Measurements from ENCODE around the gene SLC22A4. TPM values are rescaled to one million over a fixed set of nuclear protein-coding genes. Genes with fewer than 3 reads are reported as not detected.
A peak's percentile ranks its signal among the peaks of the same experiment; 100 is the strongest.

Gene SLC22A4
- total RNA-seq, 2 donors from 2014 or later, result 1.3 to 8.3 TPM

DNA sequence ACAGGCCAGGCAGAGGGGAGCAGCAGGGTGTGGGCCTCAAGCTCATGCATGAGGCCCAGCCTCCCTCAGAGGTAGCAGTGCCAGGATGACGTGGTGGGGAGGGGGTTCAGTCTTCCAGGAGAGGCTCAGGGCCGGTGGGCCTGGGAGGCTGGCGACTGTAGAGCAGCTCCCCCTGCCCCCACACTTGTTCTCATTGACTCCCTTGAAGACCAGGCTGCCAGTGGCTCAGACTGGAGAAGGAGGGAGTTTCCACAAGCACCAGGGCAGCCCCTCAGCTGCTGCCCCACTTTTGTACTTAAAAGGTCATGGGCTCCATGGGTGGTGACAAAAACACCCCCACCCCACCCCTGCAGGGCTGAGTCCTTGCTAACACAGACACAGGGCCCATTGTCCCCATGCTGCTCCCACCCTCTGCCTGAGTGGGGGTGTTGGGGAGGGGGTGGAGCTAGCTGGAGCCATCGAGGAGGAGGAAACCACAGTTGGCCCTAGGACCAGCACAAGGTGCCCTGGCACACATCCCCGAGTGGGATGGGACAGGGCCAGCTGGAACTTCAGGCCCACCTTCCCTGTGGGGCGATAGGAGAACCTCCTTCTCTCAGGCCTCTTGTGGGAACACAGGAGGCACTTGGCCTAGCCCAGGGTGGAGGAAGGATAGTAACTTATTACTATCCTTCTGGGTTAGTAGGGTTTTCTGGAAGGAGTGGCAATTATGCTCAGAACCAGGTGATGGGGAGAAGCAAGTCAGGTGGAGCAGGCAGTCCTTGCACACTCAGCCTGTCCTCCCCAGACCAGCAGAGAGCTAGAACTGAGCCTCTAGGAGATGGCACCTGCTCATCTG lies 26.0 kb upstream of the SLC22A4 start:
- Histone ChIP-seq H3K4me3 (no peak overlapping the region), H3K27ac (no peak overlapping the region), H3K4me1 (peaks cover 20% of the 10 kb centered on the region), H3K27me3 (no peaks in the 10 kb centered on the region), H3K36me3 (no peaks in the 10 kb centered on the region), H3K9ac (ENCODE audit: low read depth in 2 of 2, low read length in 2 of 2) (no peak overlapping the region), H3K9me3 (no peaks in the 10 kb centered on the region)
- TF ChIP-seq, protein P1, sequence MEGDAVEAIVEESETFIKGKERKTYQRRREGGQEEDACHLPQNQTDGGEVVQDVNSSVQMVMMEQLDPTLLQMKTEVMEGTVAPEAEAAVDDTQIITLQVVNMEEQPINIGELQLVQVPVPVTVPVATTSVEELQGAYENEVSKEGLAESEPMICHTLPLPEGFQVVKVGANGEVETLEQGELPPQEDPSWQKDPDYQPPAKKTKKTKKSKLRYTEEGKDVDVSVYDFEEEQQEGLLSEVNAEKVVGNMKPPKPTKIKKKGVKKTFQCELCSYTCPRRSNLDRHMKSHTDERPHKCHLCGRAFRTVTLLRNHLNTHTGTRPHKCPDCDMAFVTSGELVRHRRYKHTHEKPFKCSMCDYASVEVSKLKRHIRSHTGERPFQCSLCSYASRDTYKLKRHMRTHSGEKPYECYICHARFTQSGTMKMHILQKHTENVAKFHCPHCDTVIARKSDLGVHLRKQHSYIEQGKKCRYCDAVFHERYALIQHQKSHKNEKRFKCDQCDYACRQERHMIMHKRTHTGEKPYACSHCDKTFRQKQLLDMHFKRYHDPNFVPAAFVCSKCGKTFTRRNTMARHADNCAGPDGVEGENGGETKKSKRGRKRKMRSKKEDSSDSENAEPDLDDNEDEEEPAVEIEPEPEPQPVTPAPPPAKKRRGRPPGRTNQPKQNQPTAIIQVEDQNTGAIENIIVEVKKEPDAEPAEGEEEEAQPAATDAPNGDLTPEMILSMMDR (IDR thresholded peaks at IDR 0.05), result no peak
- intact Hi-C loops (cut with DNase I), result no loop called here
- DNase-seq, result no peak

DNA sequence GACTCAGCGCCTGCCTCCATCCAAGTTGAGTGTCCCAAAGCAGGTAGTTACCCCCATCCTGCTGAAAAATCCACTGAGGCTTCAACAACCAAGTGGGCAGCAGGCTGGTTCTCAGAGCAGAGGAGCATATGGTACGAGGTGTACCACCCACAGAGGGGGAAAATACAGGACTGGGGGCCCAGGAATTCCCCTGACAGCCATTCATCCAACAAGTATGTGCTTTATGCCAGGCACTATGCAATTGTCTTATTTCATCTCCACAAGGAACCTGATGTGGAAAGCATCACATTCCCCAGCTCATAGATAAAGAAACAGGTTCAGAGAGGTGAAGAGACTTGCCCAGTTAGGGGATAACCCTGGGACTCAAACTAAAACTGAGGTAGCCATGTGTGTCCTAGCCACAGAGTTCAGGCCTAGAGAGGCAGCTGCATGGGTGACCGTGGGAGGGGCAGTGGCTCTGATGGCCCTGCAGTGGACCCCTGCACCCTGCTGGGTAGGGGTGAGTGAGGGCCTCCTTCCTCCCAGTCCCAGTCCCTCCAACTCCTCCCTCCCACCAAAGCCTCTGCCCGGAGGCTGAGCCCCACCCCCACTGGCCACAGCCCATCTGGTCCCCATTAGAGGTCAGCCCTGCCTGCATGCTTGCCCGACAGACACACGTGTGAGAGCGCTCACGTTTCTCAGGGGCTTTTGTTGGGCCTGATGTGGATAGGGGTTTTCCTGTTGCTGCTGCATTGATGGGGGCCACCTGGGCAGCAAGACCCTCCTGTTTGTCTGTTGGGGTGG lies 25.2 kb upstream of the SLC22A4 start:
- DNase-seq, result no peak
- no peak overlapping the region for H3K27ac ChIP-seq
- no peaks in the 10 kb centered on the region for H3K36me3 ChIP-seq

DNA sequence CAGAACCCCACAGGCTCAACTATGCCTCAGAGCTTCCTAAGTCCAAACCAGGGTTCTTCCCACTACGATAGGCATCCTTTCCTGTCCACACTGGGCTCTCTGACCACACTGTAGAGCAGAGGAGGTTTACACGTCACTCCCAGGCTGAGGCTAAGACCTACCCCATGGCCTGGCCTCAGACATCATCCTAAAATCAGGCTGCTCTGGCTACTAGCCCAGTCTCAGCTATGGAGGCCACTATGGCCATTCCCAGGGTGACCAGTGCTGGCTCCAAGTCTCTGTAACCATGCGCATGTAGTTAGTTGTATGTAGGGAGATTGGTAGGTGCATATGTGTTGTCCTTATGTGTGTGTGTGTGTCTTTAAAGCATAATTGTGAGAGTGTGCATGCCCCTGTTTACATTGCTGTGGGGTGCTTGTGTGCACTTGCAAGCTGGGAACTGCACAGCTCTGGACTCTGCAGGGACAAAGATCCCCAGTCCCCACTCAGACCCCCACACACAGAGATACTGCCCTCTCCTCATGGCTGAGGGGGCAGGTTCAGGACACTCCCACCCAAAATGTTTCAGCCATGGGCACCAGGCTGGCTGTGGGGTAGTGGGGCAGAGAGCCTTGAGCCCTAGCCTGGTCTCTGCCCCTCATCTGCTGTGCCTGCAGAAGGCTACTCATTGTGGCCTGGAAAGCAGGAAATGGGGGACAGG lies 24.4 kb upstream of the SLC22A4 start:
- Histone ChIP-seq H3K9ac (ENCODE audit: low read depth in 2 of 2, low read length in 2 of 2) (no peak overlapping the region), H3K27ac (no peak overlapping the region), H3K4me1 (peaks cover 19% of the 10 kb centered on the region), H3K36me3 (no peaks in the 10 kb centered on the region), H3K4me3 (no peak overlapping the region), H3K27me3 (no peaks in the 10 kb centered on the region), H3K9me3 (no peaks in the 10 kb centered on the region)
- TF ChIP-seq, protein P1 (IDR thresholded peaks at IDR 0.05), result no peak
- no peak for DNase-seq
- intact Hi-C loops (cut with DNase I), result loop anchor here (10.0 kb wide), 1 partner anchor 105 kb away; no protein-coding TSS in a partner anchor

More for the DNA sequence above, 25.2 kb upstream of the SLC22A4 start:
- H3K4me1 ChIP-seq, result peaks cover 16% of the 10 kb centered on the region
- intact Hi-C loops (cut with DNase I), result no loop called here
- H3K9ac ChIP-seq (ENCODE audit: low read depth in 2 of 2, low read length in 2 of 2), result no peak overlapping the region
- H3K4me3 ChIP-seq, result no peak overlapping the region
- no peaks in the 10 kb centered on the region for H3K9me3 ChIP-seq
- H3K27me3 ChIP-seq, result no peaks in the 10 kb centered on the region
- TF ChIP-seq, protein P1 (IDR thresholded peaks at IDR 0.05), result no peak

DNA sequence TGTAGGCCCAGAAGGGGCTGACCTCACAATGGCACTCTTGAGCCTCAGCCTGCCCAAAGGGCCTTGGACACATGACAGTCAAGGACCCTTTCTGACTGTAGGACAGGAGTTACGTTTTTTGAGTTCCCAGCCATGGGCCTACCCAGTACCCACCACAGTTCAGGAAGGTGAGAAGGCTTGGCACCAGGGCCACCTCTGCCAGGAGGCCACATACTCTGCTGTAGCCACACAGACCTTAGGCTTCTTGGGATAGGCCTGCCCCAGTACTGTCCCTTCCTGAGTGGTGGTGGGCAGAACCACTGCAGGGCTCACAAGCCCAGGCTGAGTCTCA lies 23.9 kb upstream of the SLC22A4 start:
- H3K9me3 ChIP-seq, result no peaks in the 10 kb centered on the region
- peak; percentile 16 for DNase-seq
- H3K27me3 ChIP-seq, result no peaks in the 10 kb centered on the region
- H3K4me3 ChIP-seq, result no peak overlapping the region
- no peak overlapping the region for H3K9ac ChIP-seq (ENCODE audit: low read depth in 2 of 2, low read length in 2 of 2)
- H3K36me3 ChIP-seq, result no peaks in the 10 kb centered on the region
- no peak overlapping the region for H3K27ac ChIP-seq
- peaks cover 14% of the 10 kb centered on the region for H3K4me1 ChIP-seq
- TF ChIP-seq, protein P1 (IDR thresholded peaks at IDR 0.05), result no peak
- intact Hi-C loops (cut with DNase I), result loop anchor here (10.0 kb wide), 1 partner anchor 105 kb away; no protein-coding TSS in a partner anchor

DNA sequence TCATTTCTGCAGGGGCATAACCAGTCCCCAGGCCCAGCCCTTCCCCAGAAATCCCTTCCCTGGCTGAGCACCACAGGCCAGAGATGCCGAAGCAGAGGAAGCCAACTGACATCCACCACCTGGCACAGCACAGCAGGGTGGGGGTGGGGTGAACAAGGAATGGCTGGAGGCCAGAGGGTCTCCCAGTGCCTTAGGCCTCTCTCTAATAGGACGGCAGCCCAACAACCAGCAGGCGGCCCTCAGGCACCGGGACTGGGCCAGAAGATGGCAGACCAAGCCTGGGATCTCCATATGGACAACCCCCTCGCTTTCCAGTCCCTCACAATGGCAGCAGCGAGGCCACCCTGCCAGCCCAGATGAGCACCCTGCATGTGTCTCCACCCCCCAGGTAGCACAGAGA lies 23.5 kb upstream of the SLC22A4 start:
- no peak overlapping the region for H3K9ac ChIP-seq (ENCODE audit: low read depth in 2 of 2, low read length in 2 of 2)
- no peak overlapping the region for H3K27ac ChIP-seq
- no peak overlapping the region for H3K4me3 ChIP-seq
- TF ChIP-seq, protein P1 (IDR thresholded peaks at IDR 0.05), result no peak
- H3K9me3 ChIP-seq, result no peaks in the 10 kb centered on the region
- H3K4me1 ChIP-seq, result peaks cover 10% of the 10 kb centered on the region
- no peaks in the 10 kb centered on the region for H3K36me3 ChIP-seq
- intact Hi-C loops (cut with DNase I), result loop anchor here (10.0 kb wide), 1 partner anchor 104 kb away; no protein-coding TSS in a partner anchor
- H3K27me3 ChIP-seq, result no peaks in the 10 kb centered on the region
- DNase-seq, result peak; percentile 16
